ENCODE data around the gene UBASH3A. TPM values are rescaled to one million over a fixed set of nuclear protein-coding genes. Genes with fewer than 3 reads are reported as not detected.

Gene UBASH3A
- total RNA-seq, 1 donor from 2014 or later = not detected

DNA sequence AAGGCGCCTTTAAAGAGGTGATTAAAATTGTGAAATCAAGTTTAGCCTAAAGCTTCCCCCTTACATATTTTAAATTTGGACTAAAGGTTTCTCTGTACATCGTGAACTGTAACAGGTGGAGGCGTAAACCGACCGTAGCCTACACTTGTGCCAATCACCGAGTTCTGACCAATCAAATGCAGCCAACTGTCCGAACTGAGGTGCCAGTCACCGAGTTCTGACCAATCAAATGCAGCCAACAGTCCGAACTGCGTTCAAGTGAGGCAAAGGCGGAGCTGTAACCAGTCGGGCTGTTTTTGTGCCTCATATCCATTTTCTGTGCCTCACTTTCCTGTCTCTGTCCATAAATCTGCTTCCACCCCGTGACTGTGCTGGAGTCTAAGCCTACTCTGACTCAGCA is 44.8 kb upstream of the UBASH3A start:
- Mint-ChIP-seq H3K4me3 (no peak overlapping the region), H3K27ac (no peak overlapping the region), H3K9me3 (peaks cover 5% of the 10 kb centered on the region)

DNA sequence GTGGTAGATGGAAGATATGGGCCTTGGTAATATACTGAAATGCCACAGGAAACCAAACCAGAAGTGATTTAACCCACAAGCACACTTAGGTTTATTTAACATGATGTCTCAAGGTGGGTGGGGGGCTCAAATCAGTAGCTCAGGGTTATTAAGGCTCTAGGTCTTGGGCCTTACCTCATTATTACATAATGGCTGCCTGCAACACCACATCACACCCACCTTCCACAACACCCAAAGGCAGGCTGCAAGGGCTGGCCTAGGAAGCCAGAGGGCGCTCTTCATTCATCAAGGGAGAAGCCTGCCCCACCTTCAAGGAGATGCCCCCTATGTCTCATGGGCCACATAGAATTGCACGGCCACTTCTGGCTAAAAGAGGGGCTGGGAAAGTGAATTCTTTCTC is 43.4 kb upstream of the UBASH3A start:
- H3K9me3 Mint-ChIP-seq = peaks cover 5% of the 10 kb centered on the region
- H3K4me3 Mint-ChIP-seq = no peak overlapping the region
- H3K27me3 Mint-ChIP-seq = peaks cover 5% of the 10 kb centered on the region
- no peak for DNase-seq (ENCODE audit: extremely low spot score, unreplicated experiment)
- no peaks in the 10 kb centered on the region for H3K36me3 Mint-ChIP-seq
- no peak overlapping the region for H3K27ac Mint-ChIP-seq
- no peaks in the 10 kb centered on the region for H3K4me1 Mint-ChIP-seq (ENCODE audit: unreplicated experiment)
- TF ChIP-seq, protein P1, sequence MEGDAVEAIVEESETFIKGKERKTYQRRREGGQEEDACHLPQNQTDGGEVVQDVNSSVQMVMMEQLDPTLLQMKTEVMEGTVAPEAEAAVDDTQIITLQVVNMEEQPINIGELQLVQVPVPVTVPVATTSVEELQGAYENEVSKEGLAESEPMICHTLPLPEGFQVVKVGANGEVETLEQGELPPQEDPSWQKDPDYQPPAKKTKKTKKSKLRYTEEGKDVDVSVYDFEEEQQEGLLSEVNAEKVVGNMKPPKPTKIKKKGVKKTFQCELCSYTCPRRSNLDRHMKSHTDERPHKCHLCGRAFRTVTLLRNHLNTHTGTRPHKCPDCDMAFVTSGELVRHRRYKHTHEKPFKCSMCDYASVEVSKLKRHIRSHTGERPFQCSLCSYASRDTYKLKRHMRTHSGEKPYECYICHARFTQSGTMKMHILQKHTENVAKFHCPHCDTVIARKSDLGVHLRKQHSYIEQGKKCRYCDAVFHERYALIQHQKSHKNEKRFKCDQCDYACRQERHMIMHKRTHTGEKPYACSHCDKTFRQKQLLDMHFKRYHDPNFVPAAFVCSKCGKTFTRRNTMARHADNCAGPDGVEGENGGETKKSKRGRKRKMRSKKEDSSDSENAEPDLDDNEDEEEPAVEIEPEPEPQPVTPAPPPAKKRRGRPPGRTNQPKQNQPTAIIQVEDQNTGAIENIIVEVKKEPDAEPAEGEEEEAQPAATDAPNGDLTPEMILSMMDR (conservative IDR thresholded peaks at IDR 0.05) = peak; percentile 27

More for the DNA sequence above, 44.8 kb upstream of the UBASH3A start:
- H3K27me3 Mint-ChIP-seq = peaks cover 5% of the 10 kb centered on the region
- no peaks in the 10 kb centered on the region for H3K36me3 Mint-ChIP-seq
- DNase-seq (ENCODE audit: extremely low spot score, unreplicated experiment) = no peak
- H3K4me1 Mint-ChIP-seq (ENCODE audit: unreplicated experiment) = no peaks in the 10 kb centered on the region
- TF ChIP-seq, protein P1 (conservative IDR thresholded peaks at IDR 0.05) = no peak

DNA sequence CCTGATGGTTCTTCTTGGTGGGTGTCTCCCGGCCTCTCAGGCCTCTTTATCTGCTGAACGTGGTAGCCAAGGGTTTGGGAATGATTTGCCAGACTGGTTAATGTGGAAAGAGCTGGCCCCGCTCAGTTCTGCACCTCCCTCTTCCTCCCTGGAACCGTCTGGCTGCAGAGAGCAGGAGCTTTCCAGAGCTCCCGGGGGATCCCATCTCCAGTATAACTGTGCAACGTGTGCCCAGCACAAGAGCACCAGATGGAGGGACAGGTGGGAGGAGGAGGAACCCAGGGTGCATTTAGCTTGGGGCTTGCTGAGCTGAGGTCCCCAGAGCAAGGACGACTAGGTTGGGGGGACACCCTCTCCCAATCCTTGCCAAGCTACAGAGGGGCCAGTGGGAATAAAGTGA is 42.4 kb upstream of the UBASH3A start:
- Mint-ChIP-seq H3K4me1 (ENCODE audit: unreplicated experiment) (no peaks in the 10 kb centered on the region), H3K9me3 (no peaks in the 10 kb centered on the region), H3K27me3 (peaks cover 5% of the 10 kb centered on the region), H3K27ac (no peak overlapping the region), H3K4me3 (no peak overlapping the region), H3K36me3 (no peaks in the 10 kb centered on the region)
- DNase-seq (ENCODE audit: extremely low spot score, unreplicated experiment) = no peak
- TF ChIP-seq, protein P1 (conservative IDR thresholded peaks at IDR 0.05) = no peak

DNA sequence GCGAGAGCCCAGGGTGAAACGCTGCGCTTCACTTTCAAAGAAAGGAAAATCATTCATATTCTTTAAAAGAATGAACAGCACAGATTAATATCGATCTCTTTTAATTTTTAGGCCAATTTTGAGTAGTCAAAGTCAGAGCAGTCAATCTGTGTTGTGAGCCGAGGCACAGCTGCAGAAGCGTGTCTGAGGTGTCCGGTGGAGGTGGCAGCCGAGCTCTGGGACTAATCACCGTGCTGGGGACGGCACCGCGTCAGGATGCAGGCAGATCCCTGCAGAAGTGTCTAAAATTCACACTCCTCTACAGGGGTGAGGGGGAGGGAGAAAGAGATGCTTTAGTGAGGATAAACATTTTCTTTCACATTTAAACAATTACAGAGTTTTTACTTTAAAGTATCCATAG is 41.5 kb upstream of the UBASH3A start:
- Mint-ChIP-seq H3K36me3 (no peaks in the 10 kb centered on the region), H3K27me3 (peaks cover 5% of the 10 kb centered on the region), H3K4me3 (no peak overlapping the region), H3K27ac (peak overlapping the region; percentile 39), H3K9me3 (no peaks in the 10 kb centered on the region), H3K4me1 (ENCODE audit: unreplicated experiment) (no peaks in the 10 kb centered on the region)
- no peak for DNase-seq (ENCODE audit: extremely low spot score, unreplicated experiment)
- TF ChIP-seq, protein P1 (conservative IDR thresholded peaks at IDR 0.05) = no peak

DNA sequence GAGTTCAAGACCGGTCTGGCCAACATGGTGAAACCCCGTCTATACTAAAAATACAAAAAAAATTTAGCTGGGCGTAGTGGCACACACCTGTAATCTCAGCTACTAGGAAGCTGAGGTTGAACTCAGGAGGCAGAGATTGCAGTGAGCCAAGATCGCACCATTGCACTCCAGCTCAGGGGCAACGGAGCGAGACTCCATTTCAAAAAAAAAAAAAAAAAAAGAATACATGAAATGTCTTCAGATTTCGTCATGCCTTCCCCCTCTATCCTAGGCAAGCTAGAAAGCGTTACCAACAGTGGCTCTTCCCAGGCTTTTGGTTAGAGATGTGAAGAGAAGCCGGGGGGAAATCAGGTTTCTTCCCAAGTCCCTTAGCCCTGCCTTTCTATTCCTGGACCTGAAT is 41.0 kb upstream of the UBASH3A start:
- H3K27ac Mint-ChIP-seq = no peak overlapping the region
- TF ChIP-seq, protein P1 (conservative IDR thresholded peaks at IDR 0.05) = no peak
- no peaks in the 10 kb centered on the region for H3K4me1 Mint-ChIP-seq (ENCODE audit: unreplicated experiment)
- no peaks in the 10 kb centered on the region for H3K9me3 Mint-ChIP-seq
- H3K4me3 Mint-ChIP-seq = no peak overlapping the region
- no peaks in the 10 kb centered on the region for H3K36me3 Mint-ChIP-seq
- DNase-seq (ENCODE audit: extremely low spot score, unreplicated experiment) = no peak
- H3K27me3 Mint-ChIP-seq = peaks cover 5% of the 10 kb centered on the region

DNA sequence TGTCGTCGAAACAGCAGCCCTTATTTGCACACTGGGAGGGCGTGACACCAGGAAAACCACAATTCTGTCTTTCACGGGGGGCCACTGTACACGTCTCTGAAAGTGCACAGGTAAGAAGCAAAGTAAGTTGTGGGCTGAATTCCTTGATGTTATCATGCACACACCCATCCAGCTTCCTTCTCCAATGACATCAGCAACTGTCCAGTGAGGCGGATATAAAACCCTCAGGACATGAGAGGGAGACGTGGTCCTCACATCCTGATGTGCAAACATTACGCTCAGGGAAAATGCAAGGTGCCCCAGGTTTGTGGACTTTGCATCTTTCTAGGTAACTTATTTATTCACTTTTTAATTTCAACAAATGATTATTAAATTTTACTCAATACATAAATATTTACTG is 40.4 kb upstream of the UBASH3A start:
- no peaks in the 10 kb centered on the region for H3K36me3 Mint-ChIP-seq
- TF ChIP-seq, protein P1 (conservative IDR thresholded peaks at IDR 0.05) = no peak
- peaks cover 5% of the 10 kb centered on the region for H3K27me3 Mint-ChIP-seq
- DNase-seq (ENCODE audit: extremely low spot score, unreplicated experiment) = no peak
- no peak overlapping the region for H3K27ac Mint-ChIP-seq
- no peak overlapping the region for H3K4me3 Mint-ChIP-seq
- peaks cover 4% of the 10 kb centered on the region for H3K4me1 Mint-ChIP-seq (ENCODE audit: unreplicated experiment)
- H3K9me3 Mint-ChIP-seq = no peaks in the 10 kb centered on the region
